H1 (cell line): ENCODE results near the gene ADAD1. TPM values are rescaled to one million over a fixed set of nuclear protein-coding genes. Genes with fewer than 3 reads are reported as not detected.

Experiments used
- RAD21 ChIP-seq, 2 experiments: IDR thresholded peaks in 1 of 2; conservative IDR thresholded peaks in 1 of 2; 2 replicates each; pipeline ENCODE4 v1.6.1; 2011; ENCODE audit warnings: low read depth in 2 of 2, low read length in 2 of 2, improper control_type of control experiment in 1 of 2, inconsistent platforms in 1 of 2, mild to moderate bottlenecking in 1 of 2, moderate library complexity in 1 of 2
- polyA plus RNA-seq, 7 experiments: library from polyadenylated mRNA; depleted of rRNA in 3 of 7; stranded (reverse) in 5 of 7; unstranded in 2 of 7; fragments of >200 nt in 5 of 7; fragments of 200-250 nt in 2 of 7; gene quantifications; 1 replicate in 5 of 7; 2 replicates in 1 of 7; 4 replicates in 1 of 7; pipeline versions ENCODE4 v1.2.1 to v1.2.3, GENCODE V29; 2011 to 2013; ENCODE audit warnings: missing spikeins in 2 of 7, mixed read lengths in 2 of 7
- total RNA-seq: library from RNA; stranded (reverse); fragmentation: NEBNext Ultra II Directional; extraction: Animal tissue kit (Norgen Biotek cat#: 25700); gene quantifications from 2 replicates; pipeline ENCODE4 v1.2.1, GENCODE V29; 2021

ADAD1 gene
- total and polyA plus RNA-seq, 2 of the 8 experiments (the other 6 are each of a cell fraction or from before 2014, with no cell fraction given): not detected

- no peak for TF ChIP-seq RAD21 (IDR thresholded peaks at IDR 0.05 in 1 of 2, conservative IDR thresholded peaks at IDR 0.05 in 1 of 2; ENCODE audit: low read depth in 2 of 2, low read length in 2 of 2)
Measured at GRCh38 chr4:122383341-122383740, 4.5 kb downstream of the ADAD1 start (continued).
